Activated CD8-positive, alpha-beta memory T cell treated with anti-CD3 and anti-CD28 coated beads for 36 hours (primary cell): ENCODE results near the gene SFTA2. TPM values are rescaled to one million over a fixed set of nuclear protein-coding genes. Genes with fewer than 3 reads are reported as not detected.
"Not testable (repeated sequence)": the region's sequence is repeated elsewhere in the genome, so short reads cannot be mapped to it uniquely, and the experiment has no call there.

Source experiments
- CTCF ChIA-PET: fragments of 350-600 bp; sonication (Branson Sonifier 250); formaldehyde crosslinking; loops from one replicate; lab custom pipeline; 2021; ENCODE audit warnings: antibody characterized with exemption; lab: Charles Lee
- POLR2A ChIA-PET: fragments of 350-600 bp; sonication (Branson Sonifier 250); formaldehyde crosslinking; loops from one replicate; lab custom pipeline; 2021; ENCODE audit warnings: antibody characterized with exemption; lab: Charles Lee
- total RNA-seq, 2 experiments: library from RNA; stranded (reverse); gene quantifications; one replicate each; pipeline ENCODE4 v1.2.3, GENCODE V29; 2021

SFTA2 gene
- total RNA-seq, 2 experiments from 2014 or later: not detected

DNA sequence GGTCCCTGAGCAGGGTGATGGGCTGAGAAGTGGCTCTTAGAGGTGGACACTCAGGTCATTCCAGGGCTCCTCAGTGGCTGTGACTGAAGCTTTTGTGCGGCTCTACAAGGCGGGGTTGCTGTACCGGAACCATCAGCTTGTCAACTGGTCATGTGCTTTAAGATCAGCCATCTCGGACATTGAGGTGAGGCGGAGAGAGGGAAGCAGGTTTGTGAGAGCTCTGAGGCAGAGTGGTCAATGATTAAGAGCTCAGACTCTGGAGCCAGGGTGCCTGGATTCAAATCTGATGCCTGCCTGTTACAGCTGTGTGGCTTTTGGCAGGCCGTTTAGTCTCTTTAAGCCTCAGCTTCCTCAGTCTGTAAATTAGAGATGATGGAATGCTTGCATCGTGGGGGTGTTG, 14.9 kb downstream of the SFTA2 start:
- ChIA-PET POLR2A (no interaction called here), CTCF (interaction anchor here (0.6 to 5.4 kb wide), 4 partner anchors 21 to 829 kb away, joined by 3 to 38 read pairs (median 3); no protein-coding TSS in a partner anchor)

DNA sequence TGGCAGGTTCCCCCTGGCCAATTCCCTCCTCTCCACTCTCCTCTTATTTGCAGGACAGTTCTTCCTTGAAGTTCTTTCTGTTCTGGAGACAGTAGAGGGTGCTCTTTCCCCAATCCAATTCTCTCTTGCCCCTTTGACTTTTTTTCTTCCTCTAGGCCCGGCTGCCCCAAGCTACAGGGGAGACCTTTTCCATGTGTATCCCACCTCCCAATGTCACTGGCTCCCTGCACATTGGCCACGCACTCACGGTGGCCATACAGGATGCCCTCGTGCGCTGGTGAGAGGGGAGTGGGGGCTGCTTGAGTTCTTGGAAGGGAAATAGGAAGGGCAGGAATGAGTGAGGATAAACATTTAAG, 16.4 kb downstream of the SFTA2 start:
- CTCF ChIA-PET: interaction anchor here (0.5 to 5.4 kb wide), 10 partner anchors 9 to 170 kb away, joined by 3 to 38 read pairs (median 6); partner anchors contain the start of gene DDR1
- POLR2A ChIA-PET: interaction anchor here (0.6 to 1.1 kb wide), 2 partner anchors 8 to 86 kb away, joined by 3 read pairs; partner anchors contain the start of gene GTF2H4

DNA sequence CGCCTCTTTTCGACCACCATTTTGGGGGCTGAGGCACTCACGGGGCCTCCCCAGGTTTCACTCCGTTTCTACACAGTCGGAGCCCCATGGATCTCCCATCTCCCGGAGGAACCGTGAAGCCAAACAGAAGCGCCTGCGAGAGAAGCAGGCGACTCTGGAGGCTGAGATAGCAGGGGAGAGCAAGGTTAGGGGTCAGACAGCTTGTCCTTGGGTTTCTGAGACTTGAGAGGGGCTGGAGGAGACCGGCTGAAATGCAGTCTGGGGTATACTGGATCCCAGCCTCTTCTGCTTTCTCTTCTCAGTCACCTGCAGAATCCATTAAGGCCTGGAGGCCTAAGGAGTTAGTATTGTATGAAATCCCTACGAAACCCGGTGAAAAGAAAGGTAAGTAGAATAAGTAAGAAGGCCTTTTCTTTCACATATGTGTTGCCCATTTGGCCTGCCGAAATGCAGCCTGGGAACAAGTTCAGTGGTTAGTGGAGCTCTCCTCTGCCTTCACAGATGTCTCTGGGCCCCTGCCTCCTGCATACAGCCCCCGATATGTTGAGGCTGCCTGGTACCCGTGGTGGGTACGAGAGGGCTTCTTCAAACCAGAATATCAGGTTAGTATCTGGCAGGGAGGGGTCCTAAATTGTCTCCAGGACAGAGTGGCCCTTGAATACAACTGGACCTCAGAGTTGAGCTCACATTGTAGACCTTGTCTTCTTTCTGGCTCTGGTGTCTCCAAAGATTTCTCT, 16.9 kb downstream of the SFTA2 start:
- POLR2A ChIA-PET: interaction anchor here (0.7 to 1.3 kb wide), 3 partner anchors 86 to 317 kb away, joined by 3 to 5 read pairs (median 3); no protein-coding TSS in a partner anchor
- CTCF ChIA-PET: interaction anchor here (0.8 to 5.4 kb wide), 10 partner anchors 9 to 222 kb away, joined by 3 to 38 read pairs (median 6); partner anchors contain the start of gene DDR1

DNA sequence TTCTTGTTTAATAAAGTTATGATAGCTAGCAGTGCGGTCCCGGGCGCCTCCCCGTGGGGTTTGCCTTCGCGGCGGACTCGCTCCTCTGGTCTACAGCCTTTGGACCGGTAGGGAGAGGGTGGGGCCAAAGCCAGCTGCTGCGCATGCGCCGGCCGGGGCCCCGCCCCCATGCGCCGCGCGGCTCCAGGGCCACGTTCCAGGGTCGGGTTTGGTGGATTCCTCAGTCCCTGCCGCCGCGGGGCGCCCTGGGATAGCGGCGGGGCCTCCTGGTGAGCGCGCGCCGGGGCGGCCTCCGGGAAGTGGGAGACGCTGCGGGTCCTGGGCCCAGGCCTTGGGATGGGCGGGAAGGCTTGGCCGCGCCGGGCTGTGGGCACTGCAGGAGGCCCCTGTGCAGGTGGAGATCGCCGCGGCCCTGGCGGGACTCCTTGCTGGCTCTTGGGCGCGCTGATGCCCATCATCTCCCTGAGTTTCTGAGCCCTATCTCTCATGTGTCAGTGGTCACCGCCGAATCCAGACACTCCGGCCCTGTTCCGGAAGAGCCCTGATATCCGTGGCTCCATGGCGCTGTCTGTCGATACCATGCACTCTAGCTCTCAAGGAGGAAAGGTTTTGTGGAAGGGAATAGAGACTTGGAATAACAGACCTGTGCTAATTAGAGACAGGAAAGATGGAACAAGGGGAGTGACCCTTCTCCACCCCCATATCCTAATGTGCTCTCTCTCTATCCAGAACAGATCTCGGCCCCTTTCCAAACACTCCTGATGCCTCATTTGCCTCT, 17.7 kb downstream of the SFTA2 start, which contains the start of gene VARS2:
VARS2 (plus strand) TSS at position 163 of the 778 bp plus-strand sequence; CDS start at position 762, 599 bp downstream.
- CTCF ChIA-PET: interaction anchor here (0.9 to 5.4 kb wide), 11 partner anchors 18 to 278 kb away, joined by 3 to 38 read pairs (median 6); partner anchors contain the start of gene DDR1

DNA sequence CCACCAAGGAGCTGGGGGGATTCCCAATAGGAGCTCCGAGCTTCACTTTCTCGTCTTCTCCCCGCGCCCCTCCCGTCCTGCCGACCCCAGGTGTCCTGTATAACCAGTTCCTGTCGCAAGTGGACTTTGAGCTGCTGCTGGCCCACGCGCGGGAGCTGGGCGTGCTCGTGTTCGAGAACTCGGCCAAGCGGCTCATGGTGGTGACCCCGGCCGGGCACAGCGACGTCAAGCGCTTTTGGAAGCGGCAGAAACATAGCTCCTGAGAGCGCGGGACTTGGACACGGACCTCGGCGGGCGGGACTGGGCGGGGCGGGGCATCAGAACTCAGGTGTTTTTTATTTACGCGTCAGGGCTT, 18.3 kb downstream of the SFTA2 start:
- CTCF ChIA-PET: interaction anchor here (0.5 to 5.4 kb wide), 9 partner anchors 18 to 278 kb away, joined by 3 to 38 read pairs (median 5); no protein-coding TSS in a partner anchor
- POLR2A ChIA-PET: interaction anchor here (0.6 to 1.3 kb wide), 4 partner anchors 16 to 166 kb away, joined by 3 to 5 read pairs (median 3); no protein-coding TSS in a partner anchor

More for the DNA sequence above, 17.7 kb downstream of the SFTA2 start, which contains the start of gene VARS2:
- POLR2A ChIA-PET: interaction anchor here (0.6 to 1.3 kb wide), 6 partner anchors 15 to 316 kb away, joined by 3 to 5 read pairs (median 3); no protein-coding TSS in a partner anchor

DNA sequence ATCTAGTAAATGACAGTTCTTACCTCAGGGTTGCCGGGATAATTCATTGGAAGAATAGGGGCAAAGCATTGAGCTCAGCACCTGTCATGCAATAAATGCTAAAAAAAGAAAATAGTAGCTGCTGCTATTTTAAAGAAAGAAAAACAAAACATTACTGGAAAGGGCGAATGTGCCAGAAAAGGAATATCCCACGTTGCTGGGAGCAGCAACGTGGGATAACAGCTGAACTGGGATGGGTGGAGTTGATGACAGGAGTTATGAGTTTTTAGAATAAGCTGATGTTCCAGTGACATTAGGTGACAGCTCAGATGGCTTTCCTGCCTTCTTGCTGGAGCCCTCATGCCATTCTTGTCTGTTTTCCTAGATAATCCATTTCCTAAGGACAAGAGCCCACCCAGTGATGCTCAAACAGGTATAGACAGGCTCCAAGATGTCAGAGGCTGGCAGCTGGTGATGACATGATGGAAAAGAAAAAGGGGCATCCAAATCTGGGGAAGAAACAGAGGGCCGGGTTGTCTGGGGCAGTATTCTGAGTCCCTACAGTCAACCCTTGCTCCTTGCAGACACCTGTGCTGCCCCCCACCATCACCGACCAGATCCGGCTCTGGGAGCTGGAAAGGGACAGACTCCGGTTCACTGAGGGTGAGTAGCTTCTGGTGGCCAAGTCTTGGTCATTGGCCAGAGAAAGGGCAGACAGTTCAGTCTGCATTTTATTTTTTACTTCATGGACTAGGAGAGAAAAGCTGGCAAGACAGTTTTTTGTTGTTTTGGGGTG, 19.0 kb downstream of the SFTA2 start:
- ChIA-PET POLR2A (no interaction called here), CTCF (interaction anchor here (0.5 to 5.4 kb wide), 10 partner anchors 17 to 279 kb away, joined by 3 to 38 read pairs (median 4); no protein-coding TSS in a partner anchor)

DNA sequence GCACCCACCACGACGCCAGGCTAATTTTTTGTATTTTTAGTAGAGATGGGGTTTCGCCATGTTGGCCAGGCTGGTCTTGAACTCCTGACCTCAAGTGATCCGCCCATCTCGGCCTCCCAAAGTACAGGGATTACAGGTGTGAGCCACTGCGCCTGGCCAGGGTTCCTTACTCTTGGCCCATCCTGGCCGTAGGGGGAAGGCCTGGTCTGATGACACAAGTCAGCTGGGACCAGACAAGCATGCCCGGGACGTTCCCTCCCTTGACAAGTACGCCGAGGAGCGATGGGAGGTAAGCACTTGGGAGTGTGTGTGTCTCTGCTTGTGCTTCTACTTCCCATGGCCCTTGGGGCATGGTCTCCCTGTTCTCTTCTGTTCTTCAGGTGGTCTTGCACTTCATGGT, 21.5 kb downstream of the SFTA2 start:
- POLR2A ChIA-PET: not testable (repeated sequence)
- CTCF ChIA-PET: interaction anchor here (0.8 to 1.3 kb wide), 3 partner anchors 82 to 180 kb away, joined by 3 to 4 read pairs (median 3); no protein-coding TSS in a partner anchor

DNA sequence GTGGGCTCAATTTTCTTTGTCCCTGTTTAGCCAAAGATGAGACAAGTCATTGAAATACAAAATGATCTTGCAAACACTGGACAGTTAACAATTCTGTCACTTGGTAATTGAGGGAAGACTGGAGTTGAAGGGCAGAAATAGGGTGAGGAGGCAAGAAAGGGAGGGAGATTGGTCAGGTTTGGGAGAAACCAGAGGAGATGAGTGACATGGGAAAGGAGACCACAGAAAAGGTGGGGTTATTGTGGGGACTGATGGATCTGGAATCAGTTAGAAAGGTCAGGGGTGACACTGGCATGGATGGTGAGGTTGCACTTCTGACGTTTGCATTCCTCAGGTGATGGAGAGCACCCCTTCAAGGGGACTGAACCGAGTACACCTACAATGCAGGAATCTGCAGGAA, 23.3 kb downstream of the SFTA2 start:
- ChIA-PET CTCF (interaction anchor here (2.2 kb wide), 1 partner anchor 30 kb away, joined by 5 read pairs; no protein-coding TSS in a partner anchor), POLR2A (no interaction called here)

DNA sequence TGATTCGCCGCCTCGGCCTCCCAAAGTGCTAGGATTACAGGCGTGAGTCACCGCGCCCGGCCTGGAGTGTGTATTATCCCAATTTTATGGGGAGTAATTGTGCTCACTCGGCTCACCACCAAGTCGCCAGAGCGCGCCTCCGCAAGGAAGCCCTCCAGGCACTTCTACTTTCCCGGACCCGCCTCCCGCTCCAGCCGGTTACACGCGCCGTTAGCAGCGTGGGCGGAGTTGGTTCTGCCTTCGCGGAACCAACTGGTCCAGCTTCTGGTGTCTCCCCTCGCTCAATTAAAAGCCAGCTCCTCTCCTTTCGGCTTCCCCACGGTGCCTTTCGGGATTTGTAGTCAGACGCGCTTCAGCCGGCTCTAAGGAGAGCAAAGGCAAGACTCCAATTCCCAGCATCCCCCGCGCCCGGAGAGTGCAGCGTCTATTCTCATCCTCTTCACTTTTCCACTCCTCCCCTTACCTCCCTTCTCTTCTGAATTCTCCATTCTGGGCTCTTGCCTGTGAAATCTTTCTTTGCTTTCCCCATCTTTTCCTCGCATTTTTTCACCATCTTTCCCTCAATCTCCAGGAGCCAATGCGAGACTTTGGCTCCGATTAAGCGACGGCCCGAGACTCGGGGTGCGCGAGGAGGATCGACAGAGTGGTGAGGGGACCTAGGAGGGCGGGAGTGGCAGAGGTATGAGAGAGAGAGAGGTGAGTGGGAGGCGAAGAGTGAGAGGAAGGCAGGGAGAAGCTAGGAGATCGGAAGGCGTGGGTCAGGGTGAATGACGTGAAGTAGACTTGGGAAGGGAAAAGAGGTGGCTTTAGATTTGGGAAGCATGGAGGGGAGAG, 24.0 kb downstream of the SFTA2 start, which contains the start of gene GTF2H4:
GTF2H4 (plus strand) TSS at position 450 of the 834 bp plus-strand sequence.
- POLR2A ChIA-PET: interaction anchor here (0.7 kb wide), 1 partner anchor 8 kb away, joined by 3 read pairs; no protein-coding TSS in a partner anchor
- CTCF ChIA-PET: interaction anchor here (0.6 to 2.2 kb wide), 5 partner anchors 29 to 179 kb away, joined by 3 to 5 read pairs (median 3); no protein-coding TSS in a partner anchor

DNA sequence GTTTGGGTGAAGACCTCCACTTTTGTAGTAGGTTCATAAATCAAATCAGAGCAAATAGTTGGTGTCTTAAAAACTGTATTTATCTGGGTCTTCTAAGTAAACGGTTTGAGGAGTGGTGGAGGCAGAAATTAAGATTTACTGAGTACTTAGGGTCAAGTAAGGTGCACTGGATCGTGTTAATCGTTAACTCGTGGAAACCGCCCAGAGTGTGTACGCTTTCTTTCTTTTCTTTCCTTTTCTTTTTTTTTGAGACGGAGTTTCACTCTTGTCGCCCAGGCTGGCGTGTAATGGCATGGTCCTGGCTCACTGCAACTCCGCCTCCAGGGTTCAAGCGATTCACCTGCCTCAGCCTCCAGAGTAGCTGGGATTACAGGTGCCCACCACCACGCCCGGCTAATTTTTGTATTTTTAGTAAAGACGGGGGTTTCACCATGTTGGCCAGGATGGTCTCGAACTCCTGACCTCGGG, 24.6 kb downstream of the SFTA2 start:
- CTCF ChIA-PET: interaction anchor here (0.6 to 2.1 kb wide), 6 partner anchors 77 to 180 kb away, joined by 3 to 6 read pairs (median 4); no protein-coding TSS in a partner anchor
- POLR2A ChIA-PET: interaction anchor here (0.6 kb wide), 2 partner anchors 175 to 431 kb away, joined by 3 to 5 read pairs; no protein-coding TSS in a partner anchor

DNA sequence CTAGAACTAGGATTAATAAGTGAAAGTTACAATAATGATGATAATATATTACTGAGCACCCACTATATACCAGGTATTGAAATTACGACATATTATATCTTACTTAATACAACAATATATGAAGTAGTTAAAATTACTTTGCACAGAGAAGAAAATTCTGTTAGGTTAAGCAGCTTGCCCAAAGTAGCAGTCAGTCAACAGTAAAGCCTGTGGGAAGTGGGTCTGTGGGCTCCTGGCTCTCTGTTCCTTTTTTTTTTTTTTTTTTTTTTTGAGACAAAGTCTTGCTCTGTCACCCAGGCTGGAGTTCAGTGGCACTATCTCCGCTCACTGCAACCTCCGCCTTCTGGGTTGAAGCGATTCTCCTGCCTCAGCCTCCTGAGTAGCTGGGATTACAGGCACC, 28.7 kb downstream of the SFTA2 start:
- POLR2A ChIA-PET: interaction anchor here (0.7 kb wide), 1 partner anchor 19 kb away, joined by 9 read pairs; the partner anchor contains the start of gene DDR1
- CTCF ChIA-PET: no interaction called here

DNA sequence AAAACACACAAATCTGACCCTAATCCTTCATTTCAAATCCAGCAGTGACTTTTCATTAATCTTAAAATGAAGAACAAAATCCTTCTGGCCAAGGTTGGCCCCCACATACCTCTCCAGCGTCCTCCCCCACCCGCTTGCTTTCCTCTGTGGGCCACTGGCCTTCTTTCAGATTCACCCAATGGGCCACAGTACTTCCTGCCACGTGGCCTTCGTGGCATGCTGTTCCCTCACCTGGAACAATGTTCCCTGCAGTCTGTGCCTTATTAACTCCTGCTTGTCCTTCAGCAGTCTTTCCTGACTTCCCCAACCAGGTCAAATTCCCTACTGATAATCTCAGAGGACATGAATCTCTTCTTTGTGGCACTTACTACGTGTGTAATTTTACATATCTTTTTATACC, 29.3 kb downstream of the SFTA2 start:
- POLR2A ChIA-PET: no interaction called here
- CTCF ChIA-PET: no interaction called here

DNA sequence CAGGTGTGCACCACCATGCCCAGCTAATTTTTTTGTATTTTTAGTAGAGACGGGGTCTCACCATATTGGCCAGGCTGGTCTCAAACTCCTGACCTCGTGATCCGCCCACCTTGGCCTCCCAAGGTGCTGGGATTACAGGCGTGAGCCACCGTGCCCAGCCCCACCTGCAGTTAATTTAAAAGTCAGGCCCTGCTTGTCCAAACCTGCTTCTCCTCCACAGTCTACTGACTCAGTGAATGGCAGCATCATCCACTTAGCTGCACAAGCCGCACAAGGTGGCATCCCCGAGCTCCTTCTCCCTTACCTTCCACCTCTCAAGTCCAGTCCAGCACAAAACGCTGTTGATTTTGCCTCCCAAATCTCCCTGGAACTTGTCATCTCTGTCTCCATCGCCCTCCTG, 29.8 kb downstream of the SFTA2 start:
- CTCF ChIA-PET: interaction anchor here (1.1 kb wide), 1 partner anchor 171 kb away, joined by 5 read pairs; no protein-coding TSS in a partner anchor
- POLR2A ChIA-PET: not testable (repeated sequence)

DNA sequence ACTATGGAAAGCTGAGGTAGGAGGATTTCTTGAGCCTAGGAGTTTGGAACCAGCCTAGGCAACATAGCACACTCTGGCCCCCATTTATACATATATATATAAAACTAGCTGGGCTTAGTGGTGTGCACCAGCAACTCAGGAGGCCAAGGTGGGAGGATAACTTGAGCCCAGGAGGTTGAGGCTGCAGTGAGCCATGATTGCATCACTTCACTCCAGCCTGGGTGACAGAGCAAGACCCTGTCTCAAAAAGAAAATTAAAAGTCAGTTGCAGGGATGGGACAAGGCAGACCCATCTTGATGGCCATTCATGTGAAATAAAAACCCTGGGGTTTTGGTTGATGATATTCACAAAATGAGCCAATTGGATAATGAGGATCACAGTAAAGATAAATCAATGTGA, 30.5 kb downstream of the SFTA2 start:
- ChIA-PET POLR2A (no interaction called here), CTCF (interaction anchor here (0.9 to 1.1 kb wide), 2 partner anchors 18 to 170 kb away, joined by 3 to 5 read pairs; no protein-coding TSS in a partner anchor)

DNA sequence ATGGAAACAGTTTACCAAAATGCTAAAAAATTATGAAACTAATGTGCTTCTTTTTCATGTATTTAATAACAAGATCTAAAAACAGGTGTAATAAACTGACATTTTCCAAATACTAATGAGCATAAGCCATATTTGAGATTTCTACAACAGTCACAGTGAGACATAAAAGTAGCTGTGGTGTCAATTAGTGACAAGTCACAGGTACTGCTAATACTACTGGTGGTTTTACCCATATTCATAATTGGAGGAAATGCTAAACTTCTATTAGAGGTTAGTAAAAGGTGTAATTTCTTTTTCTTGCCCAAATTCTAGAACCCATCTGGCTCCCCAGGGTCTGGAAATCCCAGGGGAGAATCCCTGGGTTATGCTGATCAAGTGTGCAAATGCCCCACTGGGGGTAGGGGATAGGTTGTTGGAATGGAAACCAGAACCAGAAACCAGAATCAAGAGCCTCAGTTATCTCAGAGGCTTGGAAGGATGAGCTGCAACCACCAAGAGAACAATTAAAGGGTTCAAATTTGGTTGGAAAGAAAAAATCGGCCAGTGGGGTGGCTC, 31.0 kb downstream of the SFTA2 start:
- CTCF ChIA-PET: interaction anchor here (0.9 to 1.2 kb wide), 2 partner anchors 14 to 18 kb away, joined by 3 read pairs; no protein-coding TSS in a partner anchor
- POLR2A ChIA-PET: no interaction called here

DNA sequence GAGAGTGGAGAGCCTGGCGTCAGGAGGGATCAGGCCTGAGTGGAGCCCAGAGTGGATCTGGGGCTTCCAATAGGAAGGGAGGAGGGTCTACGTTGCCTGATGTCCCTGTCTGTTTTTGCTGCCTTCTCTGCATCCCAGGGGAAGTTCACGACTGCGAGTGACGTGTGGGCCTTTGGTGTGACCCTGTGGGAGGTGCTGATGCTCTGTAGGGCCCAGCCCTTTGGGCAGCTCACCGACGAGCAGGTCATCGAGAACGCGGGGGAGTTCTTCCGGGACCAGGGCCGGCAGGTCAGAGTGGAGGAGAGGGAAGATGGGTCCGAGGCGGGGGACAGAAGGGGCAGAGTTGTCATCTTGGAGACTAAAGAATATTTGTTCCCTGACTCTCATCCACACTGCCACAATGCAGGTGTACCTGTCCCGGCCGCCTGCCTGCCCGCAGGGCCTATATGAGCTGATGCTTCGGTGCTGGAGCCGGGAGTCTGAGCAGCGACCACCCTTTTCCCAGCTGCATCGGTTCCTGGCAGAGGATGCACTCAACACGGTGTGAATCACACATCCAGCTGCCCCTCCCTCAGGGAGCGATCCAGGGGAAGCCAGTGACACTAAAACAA, 33.1 kb downstream of the SFTA2 start:
- POLR2A ChIA-PET: no interaction called here
- CTCF ChIA-PET: interaction anchor here (1.3 kb wide), 1 partner anchor 16 kb away, joined by 4 read pairs; no protein-coding TSS in a partner anchor
